Thyroid gland (tissue), 4 donors: ENCODE measurements around the gene FBXO40. TPM values are rescaled to one million over a fixed set of nuclear protein-coding genes. Genes with fewer than 3 reads are reported as not detected.

Experiments
- DNase-seq, 2 donors: peaks; one replicate each; pipeline ENCODE4 v3.0.0-alpha.2; 2019
- H3K27ac ChIP-seq, 3 donors: fragments of 200-600 bp; sonication (generic); 1 replicate in 2 of 3; 2 replicates in 1 of 3; pipeline ENCODE4 v1.5.1; 2016 to 2019; ENCODE audit warnings: mild to moderate bottlenecking in 1 of 3, moderate library complexity in 1 of 3
- H3K27me3 ChIP-seq: fragments of 200-600 bp; sonication (generic); one replicate; pipeline ENCODE4 v1.5.1; 2019
- H3K36me3 ChIP-seq, 2 donors: fragments of 200-600 bp; sonication (generic); one replicate each; pipeline ENCODE4 v1.5.1; 2016 to 2019
- H3K4me1 ChIP-seq, 2 donors: fragments of 200-600 bp; sonication (generic); one replicate each; pipeline ENCODE4 v1.5.1; 2017 to 2019
- H3K4me3 ChIP-seq, 3 donors: fragments of 200-600 bp; sonication (generic); replicated peaks in 1 of 3; 1 replicate in 2 of 3; 2 replicates in 1 of 3; pipeline ENCODE4 v1.5.1; 2016; ENCODE audit warnings: mild to moderate bottlenecking in 1 of 3
- H3K9me3 ChIP-seq: fragments of 200-600 bp; sonication (generic); one replicate; pipeline ENCODE4 v1.5.1; 2017
- CTCF ChIP-seq, 6 experiments: fragments of 200-600 bp in 3 of 6; fragments of 450-650 bp in 3 of 6; sonication (generic) in 3 of 6; IDR thresholded peaks; one replicate each; pipeline ENCODE4 v1.5.1; 2016 to 2019; ENCODE audit warnings: antibody characterized with exemption in 6 of 6, mild to moderate bottlenecking in 2 of 6, inconsistent platforms in 1 of 6, moderate library complexity in 1 of 6
- POLR2A ChIP-seq, 2 donors: fragments of 450-650 bp; IDR thresholded peaks; one replicate each; pipeline ENCODE4 v1.6.1; 2017; ENCODE audit warnings: antibody characterized with exemption in 2 of 2, mild to moderate bottlenecking in 2 of 2, moderate library complexity in 1 of 2
- WGBS, 2 donors: methylation state at CpG; one replicate each; pipeline ENCODE4 v1.1.5; 2017; 5-methylcytosine and 5-hydroxymethylcytosine counted together
- intact Hi-C: fragments of 100-400 bp; cut with DNase I; formaldehyde crosslinking; loops from one replicate; pipeline ENCODE4 v1.15.1; 2023
- total RNA-seq, 4 donors: library from RNA; depleted of rRNA; stranded (reverse); fragments of >200 nt; gene quantifications; one replicate each; pipeline ENCODE4 v1.2.3, GENCODE V29; 2016

The FBXO40 gene
- total RNA-seq, 4 donors from 2014 or later = not detected

GRCh38 chr3:121642601-121643314 is 49.6 kb downstream of the FBXO40 start:
- TF ChIP-seq POLR2A (IDR thresholded peaks at IDR 0.05) (no peak), CTCF (IDR thresholded peaks at IDR 0.05) (no peak)
- H3K36me3 ChIP-seq = peaks cover 0 to 12% of the 10 kb centered on the region in 2 donors
- no peak overlapping the region for H3K27ac ChIP-seq
- intact Hi-C loops = no loop called here
- no peak overlapping the region for H3K4me3 ChIP-seq
- H3K4me1 ChIP-seq = no peaks in the 10 kb centered on the region
- DNase-seq = no peak
- H3K27me3 ChIP-seq = no peaks in the 10 kb centered on the region
- 78 to 80% methylated on average over 9 of the region's 9 CpGs for WGBS, 2 donors
- no peaks in the 10 kb centered on the region for H3K9me3 ChIP-seq

GRCh38 chr3:121645054-121645453 is 51.9 kb downstream of the FBXO40 start:
- intact Hi-C loops = no loop called here
- 94 to 95% methylated on average over 5 of the region's 5 CpGs for WGBS, 2 donors
- Histone ChIP-seq H3K36me3 (peaks cover 0 to 12% of the 10 kb centered on the region in 2 donors), H3K4me3 (no peak overlapping the region), H3K27ac (no peak overlapping the region), H3K4me1 (no peaks in the 10 kb centered on the region), H3K9me3 (no peaks in the 10 kb centered on the region), H3K27me3 (no peaks in the 10 kb centered on the region)
- no peak for TF ChIP-seq CTCF (IDR thresholded peaks at IDR 0.05)
- DNase-seq = no peak

GRCh38 chr3:121648219-121648958 is 55.2 kb downstream of the FBXO40 start:
- DNase-seq = no peak
- WGBS, 2 donors = 64 to 83% methylated on average over 6 of the region's 6 CpGs
- no peak overlapping the region for H3K27ac ChIP-seq

GRCh38 chr3:121649645-121650044 is 56.5 kb downstream of the FBXO40 start:
- TF ChIP-seq POLR2A (IDR thresholded peaks at IDR 0.05) = no peak
- no peak for TF ChIP-seq CTCF (IDR thresholded peaks at IDR 0.05)
- Histone ChIP-seq H3K36me3 (peaks cover 0 to 3% of the 10 kb centered on the region in 2 donors), H3K27me3 (no peaks in the 10 kb centered on the region), H3K9me3 (no peaks in the 10 kb centered on the region), H3K4me3 (no peak overlapping the region), H3K27ac (no peak overlapping the region), H3K4me1 (no peaks in the 10 kb centered on the region)
- intact Hi-C loops = no loop called here
- no peak for DNase-seq

More at GRCh38 chr3:121648219-121648958, 55.2 kb downstream of the FBXO40 start:
- Histone ChIP-seq H3K27me3 (no peaks in the 10 kb centered on the region), H3K4me1 (no peaks in the 10 kb centered on the region), H3K36me3 (peaks cover 0 to 5% of the 10 kb centered on the region in 2 donors), H3K9me3 (no peaks in the 10 kb centered on the region), H3K4me3 (no peak overlapping the region)
- intact Hi-C loops = no loop called here
- no peak for TF ChIP-seq POLR2A (IDR thresholded peaks at IDR 0.05)
- TF ChIP-seq CTCF (IDR thresholded peaks at IDR 0.05) = no peak

GRCh38 chr3:121651684-121652083 is 58.5 kb downstream of the FBXO40 start:
- no peaks in the 10 kb centered on the region for H3K9me3 ChIP-seq
- no peaks in the 10 kb centered on the region for H3K27me3 ChIP-seq
- no peak overlapping the region for H3K4me3 ChIP-seq
- H3K4me1 ChIP-seq = no peaks in the 10 kb centered on the region
- intact Hi-C loops = no loop called here
- TF ChIP-seq POLR2A (IDR thresholded peaks at IDR 0.05) (no peak), CTCF (IDR thresholded peaks at IDR 0.05) (no peak)
- H3K36me3 ChIP-seq = no peaks in the 10 kb centered on the region
- no peak for DNase-seq
- no peak overlapping the region for H3K27ac ChIP-seq
